Upper lobe of right lung (tissue), 1 donor: Measurements from ENCODE around the gene GMDS. TPM values are rescaled to one million over a fixed set of nuclear protein-coding genes. Genes with fewer than 3 reads are reported as not detected.

ENCODE experiments used
- ATAC-seq: fragments of 200-7000 bp; cut with Tn5 transposase; one replicate; pipeline ENCODE4 v1.9.1; 2020; ENCODE audit warnings: mild to moderate bottlenecking, moderate library complexity
- DNase-seq: peaks from one replicate; pipeline ENCODE4 v3.0.0-alpha.2; 2020
- H3K27ac ChIP-seq: fragments of 200-600 bp; one replicate; pipeline ENCODE4 v1.8.0; 2022
- H3K27me3 ChIP-seq: fragments of 200-600 bp; one replicate; pipeline ENCODE4 v1.8.0; 2022; ENCODE audit warnings: mild to moderate bottlenecking
- H3K36me3 ChIP-seq: fragments of 200-600 bp; one replicate; pipeline ENCODE4 v1.8.0; 2022
- H3K4me1 ChIP-seq: fragments of 200-600 bp; one replicate; pipeline ENCODE4 v1.8.0; 2022
- H3K4me3 ChIP-seq: fragments of 200-600 bp; one replicate; pipeline ENCODE4 v1.8.0; 2022; ENCODE audit warnings: mild to moderate bottlenecking
- H3K9me3 ChIP-seq: fragments of 200-600 bp; one replicate; pipeline ENCODE4 v1.8.0; 2022
- CTCF ChIP-seq: fragments of 200-600 bp; IDR thresholded peaks from one replicate; pipeline ENCODE4 v1.8.0; 2022; ENCODE audit warnings: antibody characterized with exemption
- intact Hi-C: fragments of 100-400 bp; cut with DNase I; formaldehyde crosslinking; loops from one replicate; pipeline ENCODE4 v1.11.0; 2022
- total RNA-seq: library from RNA; stranded (reverse); fragmentation: NEBNext Ultra II Directional; extraction: Animal tissue kit (Norgen Biotek cat#: 25700); gene quantifications from one replicate; pipeline ENCODE4 v1.2.1, GENCODE V29; 2021
- donor health status: DM: no; HTN: yes; CAD: no; lungs with severe emphysema.

The GMDS gene
- total RNA-seq, 1 donor from 2014 or later = 12.2 TPM

- Histone ChIP-seq H3K9me3 (no peaks in the 10 kb centered on the region), H3K4me1 (peaks cover 11% of the 10 kb centered on the region), H3K36me3 (no peaks in the 10 kb centered on the region), H3K27ac (no peak overlapping the region), H3K4me3 (no peak overlapping the region), H3K27me3 (no peaks in the 10 kb centered on the region)
- DNase-seq (no peak), ATAC-seq (no peak)
- intact Hi-C loops = no loop called here
- TF ChIP-seq CTCF = no peak
These were observed 408.7 kb downstream of the GMDS start for GRCh38 chr6:1836690-1837089.

GRCh38 chr6:1834646-1835516, 410.5 kb downstream of the GMDS start:
- intact Hi-C loops = no loop called here
- Histone ChIP-seq H3K4me3 (no peak overlapping the region), H3K4me1 (peaks cover 11% of the 10 kb centered on the region), H3K27me3 (no peaks in the 10 kb centered on the region), H3K9me3 (no peaks in the 10 kb centered on the region), H3K36me3 (no peaks in the 10 kb centered on the region), H3K27ac (no peak overlapping the region)
- ATAC-seq (no peak), DNase-seq (no peak)
- no peak for TF ChIP-seq CTCF

- Histone ChIP-seq H3K27me3 (no peaks in the 10 kb centered on the region), H3K9me3 (no peaks in the 10 kb centered on the region), H3K4me1 (peaks cover 11% of the 10 kb centered on the region), H3K27ac (no peak overlapping the region), H3K36me3 (no peaks in the 10 kb centered on the region), H3K4me3 (no peak overlapping the region)
- intact Hi-C loops = no loop called here
- TF ChIP-seq CTCF = no peak
- no peak for DNase-seq
- no peak for ATAC-seq
These were observed 411.2 kb downstream of the GMDS start for GRCh38 chr6:1834207-1834606.

- DNase-seq (no peak), ATAC-seq (peak; percentile 68)
- Histone ChIP-seq H3K27ac (no peak overlapping the region), H3K27me3 (no peaks in the 10 kb centered on the region), H3K9me3 (peaks cover 5% of the 10 kb centered on the region), H3K36me3 (no peaks in the 10 kb centered on the region), H3K4me3 (peak overlapping the region; percentile 12), H3K4me1 (peaks cover 11% of the 10 kb centered on the region)
- TF ChIP-seq CTCF = no peak
- intact Hi-C loops = no loop called here
These were observed 412.3 kb downstream of the GMDS start for GRCh38 chr6:1832844-1833787.

GRCh38 chr6:1832358-1832757, 413.0 kb downstream of the GMDS start:
- ATAC-seq = no peak

More at GRCh38 chr6:1832358-1832757, 413.0 kb downstream of the GMDS start:
- DNase-seq = no peak
- Histone ChIP-seq H3K9me3 (peaks cover 7% of the 10 kb centered on the region), H3K36me3 (no peaks in the 10 kb centered on the region), H3K4me3 (no peak overlapping the region), H3K27me3 (no peaks in the 10 kb centered on the region), H3K4me1 (peaks cover 11% of the 10 kb centered on the region), H3K27ac (no peak overlapping the region)
- intact Hi-C loops = no loop called here
- TF ChIP-seq CTCF = no peak
